HepG2 (cell line): ENCODE results near the gene IFT88. TPM values are rescaled to one million over a fixed set of nuclear protein-coding genes. Genes with fewer than 3 reads are reported as not detected.
A peak's percentile ranks its signal among the peaks of the same experiment; 100 is the strongest.

Experiments used
- FOXO1 ChIP-seq: sonication (generic); formaldehyde crosslinking; IDR thresholded peaks from 2 replicates; pipeline ENCODE4 v1.4.0; 2020; ENCODE audit warnings: missing genetic modification reagents
- HES4 ChIP-seq: sonication (generic); formaldehyde crosslinking; IDR thresholded peaks from 2 replicates; pipeline ENCODE4 v1.9.0; 2021; ENCODE audit warnings: mild to moderate bottlenecking, missing genetic modification reagents, borderline replicate concordance
- KDM2A ChIP-seq: sonication (generic); formaldehyde crosslinking; IDR thresholded peaks from 2 replicates; pipeline ENCODE4 v1.4.0; 2020; ENCODE audit warnings: low read depth, missing genetic modification reagents, borderline replicate concordance
- REST ChIP-seq, 2 experiments: IDR thresholded peaks; 2 replicates each; pipeline ENCODE4 v1.6.1; 2011 to 2012; ENCODE audit warnings: low read length in 2 of 2, borderline replicate concordance in 1 of 2, low read depth in 1 of 2, mild to moderate bottlenecking in 1 of 2, moderate library complexity in 1 of 2
- STAT6 ChIP-seq: sonication (generic); formaldehyde crosslinking; IDR thresholded peaks from 2 replicates; pipeline ENCODE4 v1.4.0; 2020; ENCODE audit warnings: missing genetic modification reagents, mild to moderate bottlenecking, borderline replicate concordance
- ZFX ChIP-seq: sonication (generic); formaldehyde crosslinking; IDR thresholded peaks from 2 replicates; pipeline ENCODE4 v1.4.0; 2020; ENCODE audit warnings: mild to moderate bottlenecking, low read depth, missing genetic modification reagents, moderate library complexity
- ZMAT3 ChIP-seq: sonication (generic); formaldehyde crosslinking; conservative IDR thresholded peaks from 2 replicates; pipeline ENCODE4 v1.7.0; 2021; ENCODE audit warnings: missing genetic modification reagents
- ZNF333 ChIP-seq: sonication (generic); formaldehyde crosslinking; IDR thresholded peaks from 2 replicates; pipeline ENCODE4 v1.4.0; 2020; ENCODE audit warnings: mild to moderate bottlenecking, missing genetic modification reagents, borderline replicate concordance
- ZNF33B ChIP-seq: sonication (generic); formaldehyde crosslinking; IDR thresholded peaks from 2 replicates; pipeline ENCODE4 v1.5.1; 2020; ENCODE audit warnings: mild to moderate bottlenecking, missing genetic modification reagents
- ZNF788 ChIP-seq: sonication (generic); formaldehyde crosslinking; IDR thresholded peaks from 2 replicates; pipeline ENCODE4 v1.5.0; 2020; ENCODE audit warnings: mild to moderate bottlenecking, missing genetic modification reagents, borderline replicate concordance
- ZNF816 ChIP-seq: sonication (generic); formaldehyde crosslinking; IDR thresholded peaks from 2 replicates; pipeline ENCODE4 v1.8.0; 2022; ENCODE audit warnings: missing genetic modification reagents, mild to moderate bottlenecking, borderline replicate concordance
- polyA plus RNA-seq, 8 experiments: library from polyadenylated mRNA; depleted of rRNA in 3 of 8; stranded (reverse) in 7 of 8; unstranded in 1 of 8; fragments of >200 nt; fragmentation: Illumina TruSeq in 4 of 8; extraction: Trizol in 4 of 8; gene quantifications; 2 replicates each; pipeline versions ENCODE4 v1.2.1 to v1.2.3, GENCODE V29; 2011 to 2016; ENCODE audit warnings: low read depth in 4 of 8, missing spikeins in 1 of 8, mixed read lengths in 1 of 8; ENCODE audit not compliant: insufficient read depth in 1 of 8
- total RNA-seq, 5 experiments: library from RNA; depleted of rRNA; stranded (reverse); fragments of >200 nt; fragmentation: Illumina TruSeq; extraction: Trizol; gene quantifications; 2 replicates each; pipeline ENCODE4 v1.2.3, GENCODE V29; 2016; ENCODE audit warnings: low read depth in 1 of 5
- TF ChIP-seq, protein P1 (sequence below): sonication (generic); formaldehyde crosslinking; IDR thresholded peaks from 2 replicates; pipeline ENCODE4 v1.4.0; 2020; ENCODE audit warnings: mild to moderate bottlenecking, missing genetic modification reagents

IFT88 gene
- total and polyA plus RNA-seq, 2 of the 13 experiments (the other 11 are each of a cell fraction or from before 2014, with no cell fraction given) = 8.4 to 19.9 TPM

GRCh38 chr13:20525601-20526544 lies 41.1 kb upstream of the IFT88 start, which contains the start of gene CRYL1 (continued):
- TF ChIP-seq REST (IDR thresholded peaks at IDR 0.05; ENCODE audit: borderline replicate concordance in 1 of 2, low read depth in 1 of 2, low read length in 2 of 2) (no peak), ZNF333 (CRISPR knock-in tag) (no peak), KDM2A (peak; percentile 36; the same call in 1 of the 2 replicates), ZFX (peak; percentile 82), ZMAT3 (no peak), FOXO1 (CRISPR knock-in tag) (no peak), ZNF33B (no peak; the same call in 1 of the 2 replicates), STAT6 (CRISPR knock-in tag) (peak; percentile 83; the same call in 1 of the 2 replicates), ZNF816 (CRISPR knock-in tag) (peak; percentile 29; the same call in 1 of the 2 replicates), ZNF788 (CRISPR knock-in tag) (peak; percentile 78; the same call in 1 of the 2 replicates), HES4 (CRISPR knock-in tag) (no peak)
- TF ChIP-seq, protein P1, sequence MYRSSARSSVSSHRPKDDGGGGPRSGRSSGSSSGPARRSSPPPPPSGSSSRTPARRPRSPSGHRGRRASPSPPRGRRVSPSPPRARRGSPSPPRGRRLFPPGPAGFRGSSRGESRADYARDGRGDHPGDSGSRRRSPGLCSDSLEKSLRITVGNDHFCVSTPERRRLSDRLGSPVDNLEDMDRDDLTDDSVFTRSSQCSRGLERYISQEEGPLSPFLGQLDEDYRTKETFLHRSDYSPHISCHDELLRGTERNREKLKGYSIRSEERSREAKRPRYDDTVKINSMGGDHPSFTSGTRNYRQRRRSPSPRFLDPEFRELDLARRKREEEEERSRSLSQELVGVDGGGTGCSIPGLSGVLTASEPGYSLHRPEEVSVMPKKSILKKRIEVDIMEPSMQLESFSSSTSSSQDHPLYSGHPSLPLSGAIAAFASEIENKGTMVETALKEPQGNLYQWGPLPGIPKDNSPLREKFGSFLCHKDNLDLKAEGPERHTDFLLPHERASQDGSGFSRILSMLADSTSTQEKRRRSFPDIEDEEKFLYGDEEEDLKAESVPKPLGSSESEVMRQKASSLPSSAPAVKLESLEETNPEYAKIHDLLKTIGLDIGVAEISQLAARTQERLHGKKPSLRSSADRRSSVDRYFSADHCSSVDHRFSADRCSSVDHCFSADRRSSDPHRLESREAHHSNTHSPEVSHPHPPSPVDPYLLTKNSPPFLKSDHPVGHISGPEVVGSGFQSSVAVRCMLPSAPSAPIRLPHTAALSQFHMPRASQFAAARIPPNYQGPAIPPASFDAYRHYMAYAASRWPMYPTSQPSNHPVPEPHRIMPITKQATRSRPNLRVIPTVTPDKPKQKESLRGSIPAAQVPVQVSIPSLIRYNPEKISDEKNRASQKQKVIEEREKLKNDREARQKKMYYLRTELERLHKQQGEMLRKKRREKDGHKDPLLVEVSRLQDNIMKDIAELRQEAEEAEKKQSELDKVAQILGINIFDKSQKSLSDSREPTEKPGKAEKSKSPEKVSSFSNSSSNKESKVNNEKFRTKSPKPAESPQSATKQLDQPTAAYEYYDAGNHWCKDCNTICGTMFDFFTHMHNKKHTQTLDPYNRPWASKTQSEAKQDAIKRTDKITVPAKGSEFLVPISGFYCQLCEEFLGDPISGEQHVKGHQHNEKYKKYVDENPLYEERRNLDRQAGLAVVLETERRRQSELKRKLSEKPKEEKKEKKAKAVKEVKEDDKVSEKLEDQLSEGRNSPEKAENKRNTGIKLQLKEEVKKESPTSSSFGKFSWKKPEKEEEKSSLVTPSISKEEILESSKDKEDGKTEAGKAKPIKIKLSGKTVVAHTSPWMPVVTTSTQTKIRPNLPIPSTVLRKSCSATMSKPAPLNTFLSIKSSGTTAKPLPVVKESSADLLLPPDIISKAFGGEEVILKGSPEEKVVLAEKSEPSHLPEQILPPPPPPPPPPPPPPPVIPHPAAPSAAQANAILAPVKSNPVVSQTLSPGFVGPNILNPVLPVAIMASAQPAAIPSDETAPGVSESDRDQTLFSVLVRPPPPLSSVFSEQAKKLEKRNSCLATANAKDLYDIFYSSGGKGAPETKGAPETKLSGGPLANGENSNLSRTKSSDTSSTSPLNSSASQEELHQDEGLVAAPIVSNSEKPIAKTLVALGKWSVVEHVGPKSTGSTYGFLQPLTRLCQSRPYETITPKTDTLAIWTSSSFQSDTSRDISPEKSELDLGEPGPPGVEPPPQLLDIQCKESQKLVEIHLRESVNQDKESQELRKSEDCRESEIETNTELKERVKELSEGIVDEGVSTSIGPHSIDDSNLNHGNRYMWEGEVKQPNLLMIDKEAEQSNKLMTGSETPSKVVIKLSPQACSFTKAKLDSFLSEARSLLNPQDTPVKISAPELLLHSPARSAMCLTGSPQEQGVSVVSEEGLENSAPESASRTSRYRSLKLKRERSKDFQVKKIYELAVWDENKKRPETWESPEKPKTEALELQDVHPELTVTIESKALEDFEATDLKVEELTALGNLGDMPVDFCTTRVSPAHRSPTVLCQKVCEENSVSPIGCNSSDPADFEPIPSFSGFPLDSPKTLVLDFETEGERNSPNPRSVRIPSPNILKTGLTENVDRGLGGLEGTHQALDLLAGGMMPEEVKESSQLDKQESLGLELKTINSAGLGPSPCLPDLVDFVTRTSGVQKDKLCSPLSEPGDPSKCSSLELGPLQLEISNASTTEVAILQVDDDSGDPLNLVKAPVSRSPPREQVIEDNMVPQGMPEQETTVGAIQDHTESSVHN = no peak
